ENCODE measurements around the gene ITSN1. TPM values are rescaled to one million over a fixed set of nuclear protein-coding genes. Genes with fewer than 3 reads are reported as not detected.

ITSN1 gene
- total and polyA plus RNA-seq, 2 experiments from 2014 or later: 77.9 to 95.7 TPM

DNA sequence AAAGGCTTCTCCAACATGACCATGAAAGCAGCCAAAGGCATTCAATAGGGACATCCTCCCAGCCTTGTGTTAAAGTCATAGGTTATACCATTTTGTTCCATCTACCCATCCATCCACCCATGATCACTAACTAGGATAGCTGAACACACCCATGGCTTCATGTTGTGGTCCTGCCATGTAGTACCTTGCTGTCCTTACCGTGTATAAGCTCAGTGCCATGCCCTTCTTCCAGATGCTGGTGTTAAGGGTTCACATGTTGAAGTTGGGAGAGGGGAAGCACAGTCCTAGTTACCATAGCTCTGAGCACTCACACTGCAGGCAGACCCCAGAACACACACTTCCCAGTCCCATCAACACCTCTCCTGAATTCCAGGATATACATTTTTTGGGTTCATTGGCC lies 221.8 kb downstream of the ITSN1 start (continued):
- TF ChIP-seq, protein P1, sequence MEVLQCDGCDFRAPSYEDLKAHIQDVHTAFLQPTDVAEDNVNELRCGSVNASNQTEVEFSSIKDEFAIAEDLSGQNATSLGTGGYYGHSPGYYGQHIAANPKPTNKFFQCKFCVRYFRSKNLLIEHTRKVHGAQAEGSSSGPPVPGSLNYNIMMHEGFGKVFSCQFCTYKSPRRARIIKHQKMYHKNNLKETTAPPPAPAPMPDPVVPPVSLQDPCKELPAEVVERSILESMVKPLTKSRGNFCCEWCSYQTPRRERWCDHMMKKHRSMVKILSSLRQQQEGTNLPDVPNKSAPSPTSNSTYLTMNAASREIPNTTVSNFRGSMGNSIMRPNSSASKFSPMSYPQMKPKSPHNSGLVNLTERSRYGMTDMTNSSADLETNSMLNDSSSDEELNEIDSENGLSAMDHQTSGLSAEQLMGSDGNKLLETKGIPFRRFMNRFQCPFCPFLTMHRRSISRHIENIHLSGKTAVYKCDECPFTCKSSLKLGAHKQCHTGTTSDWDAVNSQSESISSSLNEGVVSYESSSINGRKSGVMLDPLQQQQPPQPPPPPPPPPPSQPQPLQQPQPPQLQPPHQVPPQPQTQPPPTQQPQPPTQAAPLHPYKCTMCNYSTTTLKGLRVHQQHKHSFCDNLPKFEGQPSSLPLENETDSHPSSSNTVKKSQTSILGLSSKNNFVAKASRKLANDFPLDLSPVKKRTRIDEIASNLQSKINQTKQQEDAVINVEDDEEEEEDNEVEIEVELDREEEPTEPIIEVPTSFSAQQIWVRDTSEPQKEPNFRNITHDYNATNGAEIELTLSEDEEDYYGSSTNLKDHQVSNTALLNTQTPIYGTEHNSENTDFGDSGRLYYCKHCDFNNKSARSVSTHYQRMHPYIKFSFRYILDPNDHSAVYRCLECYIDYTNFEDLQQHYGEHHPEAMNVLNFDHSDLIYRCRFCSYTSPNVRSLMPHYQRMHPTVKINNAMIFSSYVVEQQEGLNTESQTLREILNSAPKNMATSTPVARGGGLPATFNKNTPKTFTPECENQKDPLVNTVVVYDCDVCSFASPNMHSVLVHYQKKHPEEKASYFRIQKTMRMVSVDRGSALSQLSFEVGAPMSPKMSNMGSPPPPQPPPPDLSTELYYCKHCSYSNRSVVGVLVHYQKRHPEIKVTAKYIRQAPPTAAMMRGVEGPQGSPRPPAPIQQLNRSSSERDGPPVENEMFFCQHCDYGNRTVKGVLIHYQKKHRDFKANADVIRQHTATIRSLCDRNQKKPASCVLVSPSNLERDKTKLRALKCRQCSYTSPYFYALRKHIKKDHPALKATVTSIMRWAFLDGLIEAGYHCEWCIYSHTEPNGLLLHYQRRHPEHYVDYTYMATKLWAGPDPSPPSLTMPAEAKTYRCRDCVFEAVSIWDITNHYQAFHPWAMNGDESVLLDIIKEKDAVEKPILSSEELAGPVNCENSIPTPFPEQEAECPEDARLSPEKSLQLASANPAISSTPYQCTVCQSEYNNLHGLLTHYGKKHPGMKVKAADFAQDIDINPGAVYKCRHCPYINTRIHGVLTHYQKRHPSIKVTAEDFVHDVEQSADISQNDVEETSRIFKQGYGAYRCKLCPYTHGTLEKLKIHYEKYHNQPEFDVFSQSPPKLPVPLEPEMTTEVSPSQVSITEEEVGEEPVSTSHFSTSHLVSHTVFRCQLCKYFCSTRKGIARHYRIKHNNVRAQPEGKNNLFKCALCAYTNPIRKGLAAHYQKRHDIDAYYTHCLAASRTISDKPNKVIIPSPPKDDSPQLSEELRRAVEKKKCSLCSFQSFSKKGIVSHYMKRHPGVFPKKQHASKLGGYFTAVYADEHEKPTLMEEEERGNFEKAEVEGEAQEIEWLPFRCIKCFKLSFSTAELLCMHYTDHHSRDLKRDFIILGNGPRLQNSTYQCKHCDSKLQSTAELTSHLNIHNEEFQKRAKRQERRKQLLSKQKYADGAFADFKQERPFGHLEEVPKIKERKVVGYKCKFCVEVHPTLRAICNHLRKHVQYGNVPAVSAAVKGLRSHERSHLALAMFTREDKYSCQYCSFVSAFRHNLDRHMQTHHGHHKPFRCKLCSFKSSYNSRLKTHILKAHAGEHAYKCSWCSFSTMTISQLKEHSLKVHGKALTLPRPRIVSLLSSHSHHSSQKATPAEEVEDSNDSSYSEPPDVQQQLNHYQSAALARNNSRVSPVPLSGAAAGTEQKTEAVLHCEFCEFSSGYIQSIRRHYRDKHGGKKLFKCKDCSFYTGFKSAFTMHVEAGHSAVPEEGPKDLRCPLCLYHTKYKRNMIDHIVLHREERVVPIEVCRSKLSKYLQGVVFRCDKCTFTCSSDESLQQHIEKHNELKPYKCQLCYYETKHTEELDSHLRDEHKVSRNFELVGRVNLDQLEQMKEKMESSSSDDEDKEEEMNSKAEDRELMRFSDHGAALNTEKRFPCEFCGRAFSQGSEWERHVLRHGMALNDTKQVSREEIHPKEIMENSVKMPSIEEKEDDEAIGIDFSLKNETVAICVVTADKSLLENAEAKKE (CRISPR knock-in tag; IDR thresholded peaks at IDR 0.05): no peak
- TF ChIP-seq POLR2AphosphoS5 (IDR thresholded peaks at IDR 0.05; ENCODE audit: low read depth): no peak
- TF ChIP-seq ZNF331 (CRISPR knock-in tag; IDR thresholded peaks at IDR 0.05; ENCODE audit: low read depth): no peak
- TF ChIP-seq NANOG (IDR thresholded peaks at IDR 0.05; ENCODE audit: borderline replicate concordance): no peak
- no peak for TF ChIP-seq EZH2phosphoT487 (IDR thresholded peaks at IDR 0.05; ENCODE audit: unreplicated experiment)
- TF ChIP-seq STAT1 (IDR thresholded peaks at IDR 0.05; ENCODE audit: unreplicated experiment): no peak
- TF ChIP-seq, protein P2, sequence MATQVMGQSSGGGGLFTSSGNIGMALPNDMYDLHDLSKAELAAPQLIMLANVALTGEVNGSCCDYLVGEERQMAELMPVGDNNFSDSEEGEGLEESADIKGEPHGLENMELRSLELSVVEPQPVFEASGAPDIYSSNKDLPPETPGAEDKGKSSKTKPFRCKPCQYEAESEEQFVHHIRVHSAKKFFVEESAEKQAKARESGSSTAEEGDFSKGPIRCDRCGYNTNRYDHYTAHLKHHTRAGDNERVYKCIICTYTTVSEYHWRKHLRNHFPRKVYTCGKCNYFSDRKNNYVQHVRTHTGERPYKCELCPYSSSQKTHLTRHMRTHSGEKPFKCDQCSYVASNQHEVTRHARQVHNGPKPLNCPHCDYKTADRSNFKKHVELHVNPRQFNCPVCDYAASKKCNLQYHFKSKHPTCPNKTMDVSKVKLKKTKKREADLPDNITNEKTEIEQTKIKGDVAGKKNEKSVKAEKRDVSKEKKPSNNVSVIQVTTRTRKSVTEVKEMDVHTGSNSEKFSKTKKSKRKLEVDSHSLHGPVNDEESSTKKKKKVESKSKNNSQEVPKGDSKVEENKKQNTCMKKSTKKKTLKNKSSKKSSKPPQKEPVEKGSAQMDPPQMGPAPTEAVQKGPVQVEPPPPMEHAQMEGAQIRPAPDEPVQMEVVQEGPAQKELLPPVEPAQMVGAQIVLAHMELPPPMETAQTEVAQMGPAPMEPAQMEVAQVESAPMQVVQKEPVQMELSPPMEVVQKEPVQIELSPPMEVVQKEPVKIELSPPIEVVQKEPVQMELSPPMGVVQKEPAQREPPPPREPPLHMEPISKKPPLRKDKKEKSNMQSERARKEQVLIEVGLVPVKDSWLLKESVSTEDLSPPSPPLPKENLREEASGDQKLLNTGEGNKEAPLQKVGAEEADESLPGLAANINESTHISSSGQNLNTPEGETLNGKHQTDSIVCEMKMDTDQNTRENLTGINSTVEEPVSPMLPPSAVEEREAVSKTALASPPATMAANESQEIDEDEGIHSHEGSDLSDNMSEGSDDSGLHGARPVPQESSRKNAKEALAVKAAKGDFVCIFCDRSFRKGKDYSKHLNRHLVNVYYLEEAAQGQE (IDR thresholded peaks at IDR 0.05; ENCODE audit: unreplicated experiment): no peak
- TF ChIP-seq JUNB (IDR thresholded peaks at IDR 0.05; ENCODE audit: unreplicated experiment): no peak
- no peak for TF ChIP-seq CREB1 (CRISPR knock-in tag; IDR thresholded peaks at IDR 0.05; ENCODE audit: low read depth)
- TF ChIP-seq CTCF (conservative IDR thresholded peaks at IDR 0.05; ENCODE audit: low read depth in 2 of 2): no peak
- no peak for TF ChIP-seq ZNF114 (CRISPR knock-in tag; IDR thresholded peaks at IDR 0.05)
- TF ChIP-seq EZH2 (IDR thresholded peaks at IDR 0.05; ENCODE audit: low read depth, unreplicated experiment): no peak
